Activated T-helper 1 cell treated with anti-CD3 and anti-CD28 coated beads, Interleukin-12 subunit alpha, Interleukin-12 subunit beta, Interleukin-2, Interleukin-4 antibody, amounts not matched to agents 30 ng/mL and 10 ng/mL and 1 ng/mL, durations not matched to agents 14 hours and 24 hours and 36 hours (primary cell): Measurements from ENCODE around the gene NPHS1. TPM values are rescaled to one million over a fixed set of nuclear protein-coding genes. Genes with fewer than 3 reads are reported as not detected.
"Not testable (repeated sequence)": the region's sequence is repeated elsewhere in the genome, so short reads cannot be mapped to it uniquely, and the experiment has no call there.

Experiments
- DNase-seq: peaks from one replicate; pipeline ENCODE4 v3.0.0; 2021; ENCODE audit warnings: low spot score
- H3K27ac Mint-ChIP-seq: one replicate; pipeline ENCODE4 v1.8.0; 2021; ENCODE audit warnings: mild to moderate bottlenecking, mixed read lengths
- H3K27me3 Mint-ChIP-seq: one replicate; pipeline ENCODE4 v1.8.0; 2022; ENCODE audit warnings: mild to moderate bottlenecking, moderate library complexity, mixed read lengths; ENCODE audit not compliant: insufficient read depth
- H3K36me3 Mint-ChIP-seq: one replicate; pipeline ENCODE4 v1.8.0; 2021; ENCODE audit warnings: low read depth, mixed read lengths
- H3K4me1 Mint-ChIP-seq: one replicate; pipeline ENCODE4 v1.8.0; 2021; ENCODE audit warnings: low read depth, mixed read lengths
- H3K4me3 Mint-ChIP-seq: one replicate; pipeline ENCODE4 v1.8.0; 2021; ENCODE audit warnings: mild to moderate bottlenecking, moderate library complexity, mixed read lengths
- H3K9me3 Mint-ChIP-seq: one replicate; pipeline ENCODE4 v1.8.0; 2021; ENCODE audit warnings: mixed read lengths
- intact Hi-C: fragments of 100-400 bp; cut with micrococcal nuclease; formaldehyde crosslinking; loops from one replicate; pipeline ENCODE4 v1.15.1; 2024
- total RNA-seq: library from RNA; stranded (reverse); gene quantifications from 2 replicates; pipeline ENCODE4 v1.2.3, GENCODE V29; 2022

NPHS1 gene
- total RNA-seq, 1 donor from 2014 or later: 0.05 TPM

DNA sequence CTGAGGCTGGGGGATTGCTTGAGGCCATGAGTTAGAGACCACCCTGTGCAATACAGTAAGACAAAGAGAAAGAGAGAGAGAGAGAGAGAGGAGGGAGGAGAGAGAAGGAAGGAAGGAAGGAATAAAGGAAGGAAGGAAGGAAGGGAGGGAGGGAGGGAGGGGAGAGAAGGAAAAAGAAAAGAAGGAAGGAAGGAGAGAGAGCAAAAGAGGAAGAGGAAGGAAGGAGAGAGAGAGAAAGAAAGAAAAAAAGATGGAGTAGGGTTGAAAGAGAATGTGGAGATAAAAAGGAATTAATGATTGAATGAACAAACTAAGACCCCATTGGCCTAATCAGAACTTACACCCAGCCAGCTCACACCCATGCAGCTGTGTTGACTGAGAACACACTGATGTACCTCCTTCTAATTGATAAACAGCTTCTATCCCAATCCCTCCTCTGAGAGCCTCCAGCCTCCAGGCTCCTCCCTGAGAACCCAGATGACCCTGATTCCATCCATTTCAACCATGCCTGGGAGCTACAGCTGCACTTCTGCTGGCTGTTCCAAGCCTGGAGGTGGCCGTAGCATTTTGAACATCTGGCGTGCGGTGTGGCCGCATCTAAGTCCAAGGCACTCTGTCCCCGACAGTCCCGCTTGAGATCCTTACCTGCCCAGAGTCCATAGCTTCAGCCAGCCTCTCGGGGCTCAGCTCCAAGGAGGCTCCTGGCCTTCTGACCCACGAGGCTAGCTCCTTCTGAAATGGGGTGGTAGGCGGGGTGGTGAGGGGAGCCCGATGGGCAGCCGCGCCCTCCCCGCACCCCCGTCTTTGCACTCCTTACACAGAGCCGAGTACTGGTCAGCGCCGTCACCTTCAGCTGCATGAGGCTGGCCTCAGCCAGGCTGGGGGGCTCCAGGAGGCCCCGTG, 40.7 kb downstream of the NPHS1 start:
- intact Hi-C loops: no loop called here
- Mint-ChIP-seq H3K27ac (no peak overlapping the region), H3K36me3 (no peaks in the 10 kb centered on the region), H3K27me3 (no peaks in the 10 kb centered on the region), H3K4me1 (no peaks in the 10 kb centered on the region), H3K9me3 (no peaks in the 10 kb centered on the region), H3K4me3 (no peak overlapping the region)
- DNase-seq: no peak

DNA sequence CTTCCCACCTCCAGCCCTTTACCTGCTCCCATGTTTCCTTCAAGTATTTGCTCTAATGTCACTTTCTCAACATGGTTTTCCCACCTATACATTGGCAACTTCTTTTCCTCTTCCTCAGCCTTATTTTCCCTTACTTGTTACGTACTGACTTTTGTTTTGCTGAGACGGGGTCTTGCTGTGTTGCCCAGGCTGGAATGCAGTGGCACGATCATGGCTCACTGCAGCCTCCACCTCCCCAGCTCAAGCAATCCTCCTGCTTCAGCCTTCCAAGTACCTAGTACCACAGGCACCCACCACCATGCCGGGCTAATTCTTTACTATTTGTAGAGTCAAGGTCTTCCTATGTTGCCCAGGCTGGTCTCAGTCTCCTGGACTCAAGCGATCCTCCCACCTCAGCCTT, 44.7 kb downstream of the NPHS1 start:
- Mint-ChIP-seq H3K4me1 (peaks cover 10% of the 10 kb centered on the region), H3K36me3 (no peaks in the 10 kb centered on the region), H3K27me3 (peaks cover 5% of the 10 kb centered on the region), H3K4me3 (no peak overlapping the region), H3K27ac (no peak overlapping the region), H3K9me3 (no peaks in the 10 kb centered on the region)
- DNase-seq: no peak
- intact Hi-C loops: no loop called here

DNA sequence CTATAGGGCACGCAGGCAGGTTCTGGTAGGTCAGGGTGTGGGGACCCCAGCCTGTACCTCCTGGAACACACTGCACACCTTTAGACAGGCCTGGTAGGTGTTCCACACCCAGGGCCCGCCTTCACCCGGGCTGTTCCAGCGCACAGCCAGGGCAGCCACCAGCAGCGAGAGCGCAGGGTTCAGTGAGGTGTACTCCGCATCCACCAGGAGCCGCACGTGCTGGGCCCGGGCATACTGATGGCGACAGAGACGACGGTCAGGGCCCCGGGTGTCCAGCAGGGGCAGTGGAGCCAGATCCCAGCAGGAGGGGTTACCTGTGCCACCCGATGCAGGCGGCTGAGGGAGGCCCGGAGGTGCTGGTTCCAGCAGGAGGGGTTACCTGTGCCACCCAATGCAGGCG, 45.7 kb downstream of the NPHS1 start:
- Mint-ChIP-seq H3K4me1 (peaks cover 10% of the 10 kb centered on the region), H3K36me3 (no peaks in the 10 kb centered on the region), H3K4me3 (no peak overlapping the region), H3K27ac (no peak overlapping the region), H3K27me3 (peaks cover 5% of the 10 kb centered on the region), H3K9me3 (no peaks in the 10 kb centered on the region)
- intact Hi-C loops: no loop called here
- no peak for DNase-seq

DNA sequence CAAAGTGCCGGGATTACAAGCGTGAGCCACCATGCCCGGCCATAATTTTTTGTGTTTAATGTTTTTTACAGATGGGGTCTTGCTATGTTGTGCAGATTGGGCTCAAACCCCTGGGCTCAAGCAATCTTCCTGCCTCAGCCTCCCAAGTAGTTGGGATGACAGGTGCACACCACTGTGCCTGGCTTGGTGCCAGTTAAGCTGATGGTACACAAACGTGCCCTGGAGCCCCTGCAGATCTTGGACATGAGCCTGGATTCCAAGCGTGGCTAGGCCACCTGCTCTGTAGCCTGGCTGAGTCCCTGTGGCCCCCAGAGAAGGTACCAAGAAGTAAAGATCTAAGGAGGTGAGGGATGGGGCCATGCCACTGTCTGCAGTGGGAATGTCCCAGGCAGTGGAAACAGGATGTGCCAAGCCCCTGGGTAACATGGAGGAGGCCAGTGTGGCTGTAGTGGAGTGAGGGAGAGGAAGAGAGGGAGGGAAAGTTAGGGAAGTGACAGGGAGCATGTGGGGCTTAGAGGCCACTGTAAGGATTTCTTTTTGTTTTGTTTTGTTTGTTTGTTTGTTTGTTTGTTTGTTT, 46.7 kb downstream of the NPHS1 start:
- no peaks in the 10 kb centered on the region for H3K9me3 Mint-ChIP-seq
- H3K27me3 Mint-ChIP-seq: peaks cover 5% of the 10 kb centered on the region
- H3K36me3 Mint-ChIP-seq: no peaks in the 10 kb centered on the region
- intact Hi-C loops: no loop called here
- H3K4me1 Mint-ChIP-seq: peaks cover 10% of the 10 kb centered on the region
- no peak for DNase-seq
- H3K4me3 Mint-ChIP-seq: no peak overlapping the region
- H3K27ac Mint-ChIP-seq: no peak overlapping the region

DNA sequence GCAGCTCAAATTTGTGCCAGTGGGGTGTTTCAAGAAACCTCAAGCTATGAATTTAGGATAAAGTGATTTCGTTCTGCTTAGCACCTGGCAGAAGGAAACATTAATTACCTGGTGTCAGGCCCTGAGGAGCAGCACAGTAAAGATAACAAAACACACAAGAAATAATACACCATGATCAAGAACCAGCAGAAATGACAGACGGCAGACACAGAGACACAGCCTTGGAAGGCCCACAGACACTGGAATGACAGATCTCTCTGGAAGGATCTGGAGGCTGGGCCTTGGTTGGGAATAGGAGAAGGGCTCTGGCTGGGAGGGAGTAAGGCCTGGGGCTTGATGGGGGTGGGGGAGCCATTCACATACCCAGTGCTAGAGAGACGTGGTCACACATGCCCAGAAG, 50.5 kb downstream of the NPHS1 start:
- Mint-ChIP-seq H3K4me1 (peaks cover 10% of the 10 kb centered on the region), H3K36me3 (no peaks in the 10 kb centered on the region), H3K9me3 (no peaks in the 10 kb centered on the region), H3K27me3 (peaks cover 25% of the 10 kb centered on the region), H3K4me3 (no peak overlapping the region), H3K27ac (no peak overlapping the region)
- intact Hi-C loops: no loop called here
- DNase-seq: no peak

DNA sequence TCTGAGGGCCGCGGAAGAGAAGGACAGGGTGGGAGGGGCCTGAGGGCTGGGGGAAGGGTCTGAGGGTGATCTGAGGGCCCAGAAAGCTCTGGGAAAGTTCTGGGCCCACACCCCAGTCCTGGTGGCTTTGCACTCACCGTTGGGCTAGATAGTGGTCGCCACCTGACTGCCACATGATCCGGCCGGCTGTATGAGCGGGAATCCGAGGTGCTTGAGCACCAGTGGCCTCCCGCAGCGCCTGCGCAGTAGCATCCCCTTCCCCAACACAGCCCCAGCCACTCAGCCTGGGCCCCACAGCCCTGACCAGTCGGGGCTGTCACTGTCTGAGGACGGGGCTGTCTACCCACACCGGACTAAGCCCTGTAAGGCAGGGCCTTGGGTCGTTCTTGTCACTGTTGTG, 54.6 kb downstream of the NPHS1 start:
- Mint-ChIP-seq H3K36me3 (no peaks in the 10 kb centered on the region), H3K4me1 (no peaks in the 10 kb centered on the region), H3K27ac (no peak overlapping the region), H3K9me3 (no peaks in the 10 kb centered on the region), H3K27me3 (peaks cover 32% of the 10 kb centered on the region), H3K4me3 (no peak overlapping the region)
- DNase-seq: no peak
- intact Hi-C loops: no loop called here

DNA sequence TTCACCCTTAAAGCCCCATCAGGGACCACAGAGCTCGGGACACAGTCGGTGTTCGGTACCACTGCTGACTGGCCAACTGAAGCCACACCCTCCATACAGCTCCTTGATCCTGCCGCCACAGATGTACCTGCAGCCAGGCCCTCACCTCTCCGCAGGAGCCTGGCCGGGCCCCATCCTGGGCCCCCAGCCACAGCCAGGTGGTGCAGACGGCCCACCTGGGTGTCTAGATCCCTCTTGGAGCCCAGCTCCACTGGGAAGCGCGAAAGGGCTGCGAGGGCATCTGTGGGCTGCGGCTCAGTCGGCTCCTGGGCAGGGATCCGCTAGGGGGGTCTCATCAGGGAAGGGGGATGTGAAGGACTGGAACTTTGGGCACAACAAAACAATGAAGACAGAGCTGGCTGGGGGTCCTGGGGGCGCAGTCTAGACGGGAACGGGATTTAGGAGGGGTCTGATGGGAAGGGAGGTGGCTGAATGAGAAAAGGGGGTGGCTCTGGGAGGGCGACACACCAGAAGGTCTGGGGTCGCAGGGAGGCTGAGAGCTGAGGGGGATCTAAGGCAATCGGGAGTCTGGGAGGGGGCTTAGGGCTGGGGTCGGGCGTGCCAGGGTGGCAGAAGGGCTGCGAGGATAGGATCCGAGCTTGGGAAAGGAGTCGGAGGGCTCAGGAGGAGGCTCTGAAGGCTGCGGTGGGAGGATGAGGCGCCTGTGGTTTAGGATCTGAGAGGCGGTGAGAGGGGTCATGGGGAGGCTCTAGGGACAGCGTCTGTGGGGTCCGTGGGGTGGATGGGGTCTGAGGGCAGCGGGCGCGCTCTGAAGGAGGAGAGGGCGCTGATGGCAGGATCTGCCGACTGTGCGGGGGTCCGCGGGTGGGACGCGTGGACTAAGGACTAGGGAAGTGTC, 55.4 kb downstream of the NPHS1 start:
- no peaks in the 10 kb centered on the region for H3K4me1 Mint-ChIP-seq
- no peak overlapping the region for H3K27ac Mint-ChIP-seq
- H3K36me3 Mint-ChIP-seq: no peaks in the 10 kb centered on the region
- no peaks in the 10 kb centered on the region for H3K9me3 Mint-ChIP-seq
- H3K4me3 Mint-ChIP-seq: no peak overlapping the region
- peaks cover 32% of the 10 kb centered on the region for H3K27me3 Mint-ChIP-seq
- DNase-seq: no peak
- intact Hi-C loops: no loop called here

DNA sequence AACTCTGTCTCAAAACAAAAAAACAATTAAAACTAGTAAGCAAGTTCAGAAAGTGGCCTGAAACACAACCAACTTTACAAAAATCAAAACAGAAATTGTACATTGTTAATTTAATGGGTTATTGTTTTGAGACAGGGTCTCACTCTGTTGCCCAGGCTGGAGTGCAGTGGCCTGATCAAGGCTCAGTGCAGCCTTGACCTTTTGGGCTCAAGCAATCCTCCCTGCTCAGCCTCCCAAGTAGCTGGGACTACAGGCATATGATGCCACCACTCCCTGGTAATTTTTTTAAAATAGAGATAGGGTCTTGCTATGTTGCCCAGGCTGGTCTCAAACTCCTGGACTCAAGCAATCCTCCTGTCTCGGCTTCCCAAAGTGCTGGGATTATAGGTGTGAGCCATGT, 56.7 kb downstream of the NPHS1 start:
- DNase-seq, H3K36me3 Mint-ChIP-seq, H3K4me3 Mint-ChIP-seq, H3K27ac Mint-ChIP-seq, H3K4me1 Mint-ChIP-seq, H3K9me3 Mint-ChIP-seq, intact Hi-C loops: not testable (repeated sequence)
- peaks cover 32% of the 10 kb centered on the region for H3K27me3 Mint-ChIP-seq

DNA sequence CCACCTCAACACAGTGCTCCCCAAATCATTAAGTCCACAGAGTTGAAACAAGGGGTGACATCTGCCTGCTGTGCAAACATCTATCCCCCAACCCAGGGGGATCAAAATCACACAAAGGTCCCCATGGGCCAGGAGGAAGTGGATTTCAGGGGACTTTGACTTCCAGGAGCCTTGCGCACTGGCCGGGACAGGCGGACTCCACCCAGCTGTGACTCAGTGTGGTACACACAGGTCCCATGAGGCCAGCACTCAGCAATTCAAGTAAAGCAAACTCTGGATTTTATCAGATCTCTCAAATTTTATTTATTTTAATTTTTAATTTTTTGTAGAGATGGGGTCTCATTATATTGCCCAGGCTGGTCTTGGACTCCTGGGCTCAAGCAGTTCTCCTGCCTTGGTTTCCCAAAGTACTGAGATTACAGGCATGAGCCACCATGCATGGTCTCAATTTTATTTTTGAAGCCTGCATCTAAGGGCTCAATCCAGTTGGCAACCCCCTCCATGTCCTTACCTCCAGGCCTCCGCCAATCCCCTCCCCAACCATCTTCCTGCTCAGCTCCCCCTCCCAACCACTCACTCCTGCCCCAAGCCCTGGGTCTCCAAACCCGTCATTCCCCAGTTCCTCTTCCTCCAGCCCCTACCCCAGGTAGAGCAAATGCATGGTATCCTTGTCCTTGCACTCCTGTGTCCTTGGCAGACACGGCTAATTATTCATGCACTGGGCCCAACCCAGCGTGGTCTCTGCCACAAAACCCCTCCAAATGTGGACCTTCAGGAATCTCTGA, 58.7 kb downstream of the NPHS1 start:
- Mint-ChIP-seq H3K4me3 (no peak overlapping the region), H3K27ac (no peak overlapping the region), H3K36me3 (no peaks in the 10 kb centered on the region), H3K27me3 (peaks cover 25% of the 10 kb centered on the region), H3K4me1 (no peaks in the 10 kb centered on the region), H3K9me3 (no peaks in the 10 kb centered on the region)
- intact Hi-C loops: no loop called here
- no peak for DNase-seq

DNA sequence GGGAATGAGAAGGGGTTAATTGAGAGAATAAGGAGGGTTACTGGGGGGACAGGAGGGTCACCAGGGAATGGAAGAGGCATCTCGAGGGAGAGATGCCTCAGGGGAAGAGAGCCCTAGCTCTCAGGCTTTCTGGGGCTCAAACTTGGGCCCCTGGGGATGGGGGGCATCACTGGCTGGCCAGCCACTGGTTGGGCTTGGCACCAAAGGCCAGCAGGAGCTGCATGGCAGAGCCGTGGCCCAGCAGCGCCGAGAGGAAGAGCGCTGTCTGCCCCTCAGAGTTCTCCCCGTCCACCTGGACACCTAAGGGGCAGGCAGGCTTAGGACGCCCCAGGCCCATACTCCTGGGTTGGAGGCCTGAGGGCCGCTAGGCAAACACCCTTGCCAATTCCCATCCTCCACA, 59.4 kb downstream of the NPHS1 start:
- H3K27me3 Mint-ChIP-seq: peaks cover 20% of the 10 kb centered on the region
- no peaks in the 10 kb centered on the region for H3K36me3 Mint-ChIP-seq
- no peaks in the 10 kb centered on the region for H3K4me1 Mint-ChIP-seq
- H3K27ac Mint-ChIP-seq: no peak overlapping the region
- no peaks in the 10 kb centered on the region for H3K9me3 Mint-ChIP-seq
- no peak for DNase-seq
- no peak overlapping the region for H3K4me3 Mint-ChIP-seq
- intact Hi-C loops: no loop called here

DNA sequence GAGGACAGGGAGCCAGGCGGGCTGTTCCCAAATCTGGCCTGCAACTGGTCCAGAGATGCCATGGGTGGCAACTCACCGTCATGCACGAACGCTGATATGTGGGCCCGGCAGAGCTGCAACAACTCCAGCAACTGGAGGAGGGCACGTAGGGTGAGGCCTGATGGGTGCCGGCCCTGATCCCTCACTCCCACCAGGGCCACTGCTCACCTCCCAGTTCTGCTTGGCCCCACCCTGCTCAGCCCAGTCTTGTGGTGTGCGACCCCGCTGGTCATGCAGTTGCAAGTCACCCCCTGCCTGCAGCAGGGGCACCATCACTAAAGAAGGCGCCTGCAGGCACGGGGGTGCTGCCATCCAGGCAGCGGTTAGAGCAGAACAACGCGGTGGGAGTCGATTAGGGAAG, 60.0 kb downstream of the NPHS1 start:
- H3K27ac Mint-ChIP-seq: no peak overlapping the region
- H3K36me3 Mint-ChIP-seq: no peaks in the 10 kb centered on the region
- peaks cover 17% of the 10 kb centered on the region for H3K27me3 Mint-ChIP-seq
- no peaks in the 10 kb centered on the region for H3K4me1 Mint-ChIP-seq
- no peak overlapping the region for H3K4me3 Mint-ChIP-seq
- intact Hi-C loops: no loop called here
- DNase-seq: no peak
- H3K9me3 Mint-ChIP-seq: no peaks in the 10 kb centered on the region

DNA sequence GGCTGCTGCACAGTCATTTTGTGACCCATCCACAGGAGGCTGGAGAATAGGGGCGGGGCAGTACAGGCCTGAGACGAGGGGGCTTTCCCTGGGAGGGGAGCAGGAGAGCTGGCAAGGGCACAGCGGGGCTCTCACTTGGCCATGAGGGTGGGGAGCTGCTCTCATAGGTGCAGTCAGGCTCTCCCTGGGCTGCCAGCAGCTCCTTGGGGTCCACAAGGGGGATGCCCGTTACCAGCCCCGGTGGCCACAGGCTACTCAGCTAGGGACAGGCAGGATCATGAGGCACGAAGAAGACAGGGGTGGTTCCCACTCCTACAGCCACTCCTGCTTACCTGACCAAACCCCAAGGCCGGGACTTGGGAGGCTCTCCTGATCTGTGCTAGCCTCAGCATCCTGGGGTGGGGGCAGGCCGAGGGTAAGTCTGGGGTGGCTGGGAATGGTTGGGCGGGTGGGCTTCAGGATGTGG, 60.5 kb downstream of the NPHS1 start:
- Mint-ChIP-seq H3K27me3 (peaks cover 12% of the 10 kb centered on the region), H3K4me3 (no peak overlapping the region), H3K4me1 (no peaks in the 10 kb centered on the region), H3K9me3 (no peaks in the 10 kb centered on the region), H3K36me3 (no peaks in the 10 kb centered on the region), H3K27ac (no peak overlapping the region)
- intact Hi-C loops: no loop called here
- DNase-seq: no peak
